ENCODE measurements around the gene CCNL2.
A peak's percentile ranks its signal among the peaks of the same experiment; 100 is the strongest.
"Not testable (repeated sequence)": the region's sequence is repeated elsewhere in the genome, so short reads cannot be mapped to it uniquely, and the experiment has no call there.

Gene CCNL2

DNA sequence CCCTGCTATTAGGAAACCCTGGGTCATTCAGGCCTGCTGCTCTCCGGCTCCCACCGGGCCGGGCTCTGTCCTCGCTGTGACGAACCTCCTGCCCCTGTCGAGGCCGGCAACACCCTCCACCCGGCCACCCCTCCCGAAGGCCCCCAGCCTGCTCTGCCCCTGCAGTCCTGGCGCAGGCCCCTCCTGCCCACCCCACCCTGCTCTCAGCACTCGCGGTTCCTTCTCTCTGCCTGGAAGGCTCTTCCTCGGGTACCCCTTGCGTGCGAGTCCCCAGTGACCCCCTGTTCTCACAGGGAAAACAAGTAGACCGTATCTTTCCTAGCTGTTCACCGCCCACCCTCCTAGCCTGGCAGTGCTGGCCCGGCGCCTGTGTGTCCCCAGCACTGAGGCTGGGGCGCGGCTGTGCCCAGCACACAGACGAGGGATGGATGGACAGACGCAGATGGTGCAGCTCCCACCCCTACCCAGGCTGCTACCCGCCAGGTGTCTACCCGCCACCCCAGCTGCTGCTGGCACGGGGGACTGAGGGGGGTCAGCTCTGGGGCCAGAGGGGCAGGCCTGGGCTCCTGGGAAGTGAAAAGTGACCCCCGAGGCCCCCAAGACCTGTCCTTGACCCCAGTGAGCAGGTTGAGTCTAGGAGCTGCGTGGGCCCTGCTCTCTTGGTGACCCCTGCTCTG is 33.3 kb upstream of the CCNL2 start:
- DNase-seq: peak; percentile 65

DNA sequence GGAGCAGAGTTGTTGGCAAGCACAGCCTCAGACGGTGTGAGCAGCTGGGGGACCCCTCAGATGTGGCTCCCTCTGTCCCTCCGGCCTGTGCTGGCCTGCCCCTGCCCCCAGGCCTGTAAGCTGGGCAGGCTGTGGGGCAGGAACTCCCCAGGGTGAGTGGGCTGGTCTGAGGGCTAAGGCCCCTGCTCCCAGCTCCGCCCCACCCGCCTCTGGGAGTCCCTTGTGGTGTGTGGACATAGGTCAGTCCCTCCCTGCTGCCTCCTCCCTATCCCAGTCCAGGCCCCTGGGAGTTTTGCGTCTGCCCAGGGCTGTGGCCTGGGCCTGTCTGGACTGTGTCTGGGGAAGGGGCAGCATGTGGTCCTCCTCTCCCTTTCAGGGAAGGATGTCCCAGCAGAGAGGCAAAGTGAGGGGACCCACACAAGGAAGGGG is 32.7 kb upstream of the CCNL2 start:
- DNase-seq: no peak

DNA sequence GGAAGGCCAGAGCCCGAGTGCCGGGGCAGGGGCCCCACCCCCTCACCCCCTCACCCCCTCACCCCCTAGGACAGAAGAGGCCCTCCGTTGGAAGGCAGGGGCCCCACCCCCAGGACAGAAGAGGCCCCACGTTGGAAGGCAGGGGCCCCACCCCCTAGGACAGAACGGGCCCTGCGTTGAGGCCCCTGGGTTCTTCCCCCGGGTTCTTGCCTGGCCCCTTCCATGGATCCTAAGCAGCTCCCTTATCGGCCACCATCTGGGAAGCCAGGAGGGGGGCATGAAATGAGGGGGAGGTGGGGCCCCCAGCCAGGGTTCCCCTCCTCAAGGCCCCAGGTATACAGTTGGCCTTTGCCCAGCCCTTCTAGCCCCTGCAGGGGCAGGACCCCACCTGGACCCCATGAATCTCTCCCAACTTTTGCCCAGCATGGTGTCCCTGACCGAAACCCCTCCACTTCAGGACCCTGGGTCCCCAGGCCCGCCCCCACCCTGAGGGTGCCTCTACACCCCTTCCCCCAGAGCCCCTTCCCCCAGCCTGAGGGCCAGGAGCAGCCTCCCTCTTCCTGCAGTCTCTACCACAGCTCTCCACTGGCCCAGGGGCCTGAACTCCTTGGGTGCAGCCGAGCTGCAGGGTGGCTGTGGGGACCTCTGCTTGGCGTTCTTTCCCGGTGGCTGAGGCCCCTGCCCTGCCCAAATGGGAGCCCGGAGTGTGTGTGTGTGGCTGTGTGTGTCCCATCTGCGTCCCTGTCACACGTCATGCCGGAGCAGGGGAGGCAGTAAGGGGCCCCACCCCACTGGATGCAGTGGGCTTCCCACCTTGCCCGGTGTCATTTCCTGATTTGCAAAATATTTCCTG is 32.1 kb upstream of the CCNL2 start:
- peak; percentile 44 for DNase-seq

DNA sequence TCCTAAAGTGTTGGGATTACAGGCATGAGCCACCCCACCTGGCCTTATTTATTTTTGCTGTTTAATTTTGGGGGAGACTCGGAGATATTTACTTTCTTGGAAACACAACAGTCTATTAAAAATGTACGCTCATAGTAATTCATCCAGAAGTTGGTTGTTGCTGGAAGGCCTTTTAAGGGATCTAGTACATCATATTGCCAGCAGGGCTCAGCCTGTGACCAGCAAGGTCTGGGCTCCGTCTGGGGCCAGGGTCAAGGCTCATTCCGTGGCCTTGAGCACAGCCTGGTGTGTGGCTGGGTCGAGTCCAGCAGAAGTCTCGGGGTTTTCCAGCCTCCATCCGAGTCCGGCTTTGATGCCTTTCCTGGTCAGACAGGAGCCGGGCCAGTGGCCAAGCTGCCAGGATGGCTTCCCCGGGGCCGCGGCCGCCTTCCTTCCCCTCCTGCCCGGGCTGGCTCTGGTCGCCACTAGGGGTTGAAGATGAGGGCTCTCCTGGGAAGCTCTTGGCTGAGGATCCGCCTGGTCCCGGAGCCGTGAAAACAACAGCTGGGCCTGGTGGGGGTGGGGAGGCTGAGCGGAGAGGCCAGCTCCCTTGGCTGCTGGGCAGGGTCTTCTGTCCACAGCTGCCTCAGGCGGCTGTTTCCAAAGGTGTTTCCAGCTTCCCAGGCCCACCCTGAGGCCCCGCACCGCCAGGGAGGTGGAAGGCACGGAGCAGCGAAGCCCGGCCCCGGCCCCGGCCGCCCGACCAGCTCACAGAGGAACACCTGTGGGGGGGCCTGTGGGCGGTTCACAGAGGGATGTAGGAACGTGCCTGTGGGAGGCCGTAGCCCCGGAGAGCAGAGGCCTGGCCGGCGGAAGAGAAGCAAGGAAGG is 31.2 kb upstream of the CCNL2 start:
- peak; percentile 82 for DNase-seq

DNA sequence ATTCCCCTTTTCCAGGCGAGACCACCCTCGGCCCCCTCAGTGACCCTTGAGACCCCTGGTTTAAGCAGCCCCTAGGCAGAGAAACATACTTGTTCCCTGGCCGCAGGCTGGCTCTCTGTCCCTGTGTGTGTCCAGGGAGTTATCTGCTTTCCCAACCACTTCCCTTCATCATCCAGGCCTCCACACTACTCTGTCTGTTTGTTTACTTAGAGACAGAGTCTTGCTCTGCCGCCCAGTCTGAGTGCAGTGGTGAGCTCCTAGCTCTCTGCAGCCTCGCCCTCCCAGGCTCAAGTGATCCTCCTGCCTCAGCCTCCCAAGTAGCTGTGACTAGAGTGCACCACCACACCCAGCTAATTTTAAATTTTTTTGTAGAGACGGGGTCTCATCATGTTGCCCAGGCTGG is 30.5 kb upstream of the CCNL2 start:
- DNase-seq: no peak

DNA sequence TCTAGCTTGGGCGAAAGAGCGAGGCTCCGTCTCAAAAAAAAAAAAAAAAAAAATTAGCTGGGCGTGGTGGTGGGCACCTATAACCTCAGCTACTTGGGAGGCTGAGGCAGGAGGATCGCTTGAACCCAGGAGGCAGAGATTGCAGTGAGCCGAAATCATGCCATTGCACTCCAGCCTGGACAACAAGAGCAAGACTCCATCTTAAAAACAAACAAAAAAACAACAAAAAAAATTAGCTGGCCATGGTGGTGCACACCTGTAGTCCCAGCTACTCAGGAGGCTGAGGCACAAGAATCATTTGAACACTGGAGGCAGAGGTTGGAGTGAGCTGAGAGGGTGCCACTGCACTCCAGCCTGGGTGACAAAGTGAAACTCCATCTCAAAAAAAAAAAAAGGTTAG is 29.8 kb upstream of the CCNL2 start:
- not testable (repeated sequence) for DNase-seq

DNA sequence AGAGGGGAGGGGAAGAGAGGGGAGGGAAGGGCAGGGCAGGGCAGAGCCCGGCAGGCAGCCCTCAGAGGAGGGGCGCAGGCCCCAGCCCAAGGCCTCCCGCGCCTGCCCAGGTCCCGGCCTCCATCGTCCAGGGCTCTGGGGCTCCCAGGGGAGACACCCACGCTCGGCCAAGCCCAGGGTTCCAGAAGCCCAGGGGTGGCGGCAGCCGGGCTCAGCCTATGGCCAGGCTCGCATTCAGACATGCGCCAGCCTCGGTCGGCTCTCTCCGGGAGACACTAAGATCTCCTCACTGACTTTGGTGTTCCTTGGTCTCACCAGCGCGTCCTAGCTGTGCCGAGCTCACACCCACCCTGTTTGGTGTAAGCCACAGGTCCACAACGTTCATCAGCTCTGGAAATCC is 29.0 kb upstream of the CCNL2 start:
- DNase-seq: no peak

DNA sequence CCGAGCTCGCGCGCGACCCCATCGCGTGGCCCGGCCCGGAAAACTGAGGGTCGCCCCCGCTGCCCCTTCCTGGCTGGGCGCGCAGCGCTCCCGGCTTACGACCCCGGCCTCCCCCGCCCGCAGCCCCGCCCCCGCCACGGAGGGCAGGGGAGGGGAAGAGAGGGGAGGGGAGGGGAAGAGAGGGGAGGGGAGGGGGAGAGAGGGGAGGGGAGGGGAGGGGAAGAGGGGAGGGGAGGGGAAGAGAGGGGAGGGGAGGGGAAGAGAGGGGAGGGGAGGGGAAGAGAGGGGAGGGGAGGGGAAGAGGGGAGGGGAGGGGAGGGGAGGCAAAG is 28.6 kb upstream of the CCNL2 start:
- DNase-seq: no peak

DNA sequence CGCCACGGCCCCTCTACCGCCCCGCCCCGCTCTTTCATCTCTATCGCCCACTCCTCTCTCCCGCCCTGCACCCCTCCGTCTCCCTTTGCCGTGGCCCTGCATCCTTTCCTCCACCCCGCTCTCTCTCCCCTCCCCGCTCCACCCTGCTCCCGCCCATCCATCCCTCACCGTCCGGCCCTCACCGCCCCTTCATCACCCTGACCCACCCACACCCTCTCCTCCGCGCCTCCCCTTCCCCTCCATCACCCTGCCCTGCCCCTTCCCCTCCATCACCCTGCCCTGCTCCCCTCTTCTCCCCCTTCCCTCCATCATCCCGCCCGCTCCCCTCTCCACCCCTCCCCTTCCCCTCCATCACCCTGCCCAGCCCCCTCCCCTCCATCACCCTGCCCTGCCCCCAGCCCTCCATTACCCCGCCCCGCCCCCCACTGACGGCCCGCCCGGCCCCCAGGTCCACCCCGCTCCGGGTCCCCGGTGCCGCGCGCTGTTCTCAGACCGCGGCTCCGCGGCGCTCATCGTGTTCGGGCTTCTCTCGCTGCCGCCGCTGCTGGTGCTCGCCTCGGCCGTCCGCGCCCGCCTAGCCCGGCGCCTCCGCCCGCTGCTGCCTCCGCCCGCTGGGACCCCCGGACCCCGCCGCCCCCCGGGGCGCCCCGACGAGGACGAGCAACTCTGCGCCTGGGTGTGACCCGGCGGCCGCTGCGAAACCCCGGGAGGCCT is 28.1 kb upstream of the CCNL2 start:
- peak; percentile 50 for DNase-seq

DNA sequence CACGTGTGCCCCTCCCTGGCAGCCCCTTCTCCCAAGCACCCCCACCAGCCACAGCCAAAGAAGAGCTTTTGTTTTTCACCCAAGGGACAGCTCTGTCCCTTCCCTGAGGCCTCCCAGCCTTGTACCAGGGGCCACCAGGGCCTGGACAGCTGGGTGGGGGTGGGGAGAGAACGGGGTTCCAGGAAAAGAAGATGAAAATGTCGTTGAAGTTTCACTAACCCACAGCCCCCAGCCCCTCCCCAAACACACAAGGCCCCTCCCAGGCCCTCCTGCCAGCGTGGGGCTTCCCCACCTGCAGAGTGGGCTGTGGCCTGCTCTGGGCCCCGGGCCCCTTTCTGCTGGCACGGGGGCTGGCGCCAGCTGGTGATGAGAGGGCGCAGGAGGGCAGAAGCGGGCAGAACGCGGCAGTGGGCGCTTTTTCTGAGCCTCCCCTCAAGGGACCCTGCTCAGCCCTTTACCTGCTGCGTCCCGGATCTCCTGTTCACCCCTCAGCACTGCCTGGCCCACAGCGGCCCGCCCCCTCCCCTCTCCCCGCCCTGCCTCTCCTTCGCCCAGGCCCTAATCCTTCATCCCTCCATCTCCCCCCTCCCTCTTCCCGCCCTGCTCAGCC is 27.5 kb upstream of the CCNL2 start:
- peak; percentile 62 for DNase-seq

DNA sequence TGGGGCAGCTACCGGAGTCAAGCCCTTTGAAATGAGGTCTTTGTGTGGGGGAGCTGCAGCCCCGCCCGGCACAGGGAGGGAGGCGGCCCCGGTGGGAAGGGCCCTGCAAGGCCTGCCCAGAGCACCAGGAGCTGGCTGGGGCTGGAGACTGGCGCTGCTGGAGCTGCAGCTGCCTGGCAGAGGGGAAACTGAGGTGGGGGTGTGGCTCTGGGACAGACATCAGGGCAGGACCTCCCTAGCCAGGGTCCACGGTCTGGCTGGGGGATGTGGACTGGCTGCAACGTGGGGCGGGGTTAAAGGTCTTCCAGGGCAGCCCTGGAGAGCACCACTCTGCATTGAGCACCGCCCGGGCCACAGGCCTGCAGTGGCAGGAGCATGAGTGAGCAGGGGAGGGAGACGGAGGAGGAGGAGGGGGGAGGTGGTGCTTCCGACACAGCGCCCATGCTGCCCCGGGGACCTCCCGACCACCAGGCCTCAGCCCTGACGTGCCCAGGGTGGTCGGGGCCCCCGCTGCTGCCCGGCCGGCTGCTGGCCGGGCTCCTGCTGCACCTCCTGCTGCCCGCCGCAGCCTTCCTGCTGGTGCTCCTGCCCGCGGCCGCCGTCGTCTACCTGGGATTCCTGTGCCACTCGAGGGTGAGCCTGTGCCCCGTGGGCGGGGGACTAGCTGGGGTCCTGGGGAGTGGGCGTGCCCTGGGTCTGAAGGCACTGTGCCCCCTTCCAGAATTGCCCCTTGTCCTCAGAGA is 26.8 kb upstream of the CCNL2 start:
- peak; percentile 31 for DNase-seq

DNA sequence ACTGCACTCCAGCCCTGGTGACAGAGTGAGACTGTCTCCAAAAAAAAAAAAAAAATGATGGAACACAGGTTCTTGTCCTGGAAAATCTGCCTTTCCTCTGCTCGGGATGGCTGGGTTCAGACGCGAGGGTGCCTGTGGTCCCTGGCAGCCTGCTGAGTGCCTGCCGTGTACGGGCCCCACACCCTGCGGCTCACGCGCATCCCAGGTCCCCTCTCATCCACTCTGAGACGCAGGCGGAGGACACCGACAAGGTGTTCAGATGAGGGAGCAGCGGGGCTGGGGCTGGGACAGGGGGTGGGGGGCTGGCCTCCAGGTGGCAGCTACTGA is 26.3 kb upstream of the CCNL2 start:
- DNase-seq: no peak

DNA sequence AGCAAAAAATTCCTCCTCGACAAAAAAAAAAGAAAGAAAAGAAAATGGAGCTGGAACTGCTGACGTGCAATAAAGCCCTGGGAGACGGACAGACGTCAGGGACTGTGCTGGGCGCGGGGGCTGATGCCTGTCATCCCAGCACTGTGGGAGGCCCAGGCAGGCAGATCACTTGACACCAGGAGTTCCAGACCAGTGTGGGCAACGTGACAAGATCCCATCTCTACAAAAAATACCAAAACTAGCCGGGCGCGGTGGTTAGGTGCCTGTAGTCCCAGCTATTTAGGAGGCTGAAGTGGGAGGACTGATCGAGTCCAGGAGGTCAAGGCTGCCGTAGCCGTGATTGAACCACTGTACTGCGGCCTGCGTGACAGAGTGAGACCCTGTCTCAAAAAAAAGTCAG is 25.6 kb upstream of the CCNL2 start:
- DNase-seq: no peak

DNA sequence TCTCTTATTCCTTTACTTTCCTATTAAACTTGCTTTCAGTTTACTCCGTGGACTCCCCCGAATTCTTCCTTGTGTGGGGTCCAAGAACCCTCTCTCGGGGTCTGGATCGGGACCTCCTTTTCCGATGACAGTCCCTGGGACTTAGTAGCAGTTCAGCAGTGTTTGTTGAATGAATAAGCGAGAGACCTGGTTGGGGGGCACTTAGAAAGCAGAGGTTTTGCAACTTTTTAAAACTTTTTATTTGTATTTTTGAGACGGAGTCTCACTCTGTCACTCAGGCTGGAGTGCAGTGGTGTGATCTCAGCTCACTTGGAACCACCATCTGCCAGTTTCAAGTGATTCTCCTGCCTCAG is 24.1 kb upstream of the CCNL2 start:
- DNase-seq: no peak

DNA sequence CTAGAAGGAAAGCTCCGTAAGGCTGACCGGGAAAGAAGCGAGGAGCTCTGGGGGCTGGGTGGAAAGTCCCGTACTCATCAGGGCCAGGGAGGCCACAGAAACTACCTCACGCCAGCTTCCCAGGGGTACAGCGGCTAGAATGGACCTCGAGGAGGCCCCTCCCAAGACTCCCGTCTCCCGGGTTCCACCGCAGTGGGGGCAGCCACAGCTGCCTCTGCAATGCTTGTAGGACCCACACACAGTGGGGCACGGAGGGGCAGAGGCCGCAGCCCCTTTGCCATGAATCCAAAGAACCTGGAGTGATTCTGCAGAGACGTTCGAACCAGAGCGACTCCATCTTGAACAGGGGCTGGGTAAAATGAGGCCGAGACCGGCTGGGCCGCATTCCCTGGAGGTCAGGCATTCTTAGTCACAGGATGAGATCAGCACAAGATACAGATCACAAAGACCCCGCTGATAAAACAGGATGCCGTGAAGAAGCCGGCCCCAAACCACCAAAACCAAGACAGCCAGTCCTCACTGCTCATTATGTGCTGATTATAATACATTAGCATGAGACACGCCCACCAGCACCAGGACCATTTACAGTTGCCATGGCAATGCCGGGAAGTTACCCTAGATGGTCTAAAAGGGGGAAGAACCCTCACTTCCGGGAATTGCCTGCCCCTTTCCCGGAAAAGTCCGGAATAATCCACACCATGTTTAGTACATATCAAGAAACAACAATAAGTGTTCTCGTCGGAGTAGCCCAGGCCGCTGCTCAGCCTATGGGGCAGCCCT is 23.5 kb upstream of the CCNL2 start:
- no peak for DNase-seq

DNA sequence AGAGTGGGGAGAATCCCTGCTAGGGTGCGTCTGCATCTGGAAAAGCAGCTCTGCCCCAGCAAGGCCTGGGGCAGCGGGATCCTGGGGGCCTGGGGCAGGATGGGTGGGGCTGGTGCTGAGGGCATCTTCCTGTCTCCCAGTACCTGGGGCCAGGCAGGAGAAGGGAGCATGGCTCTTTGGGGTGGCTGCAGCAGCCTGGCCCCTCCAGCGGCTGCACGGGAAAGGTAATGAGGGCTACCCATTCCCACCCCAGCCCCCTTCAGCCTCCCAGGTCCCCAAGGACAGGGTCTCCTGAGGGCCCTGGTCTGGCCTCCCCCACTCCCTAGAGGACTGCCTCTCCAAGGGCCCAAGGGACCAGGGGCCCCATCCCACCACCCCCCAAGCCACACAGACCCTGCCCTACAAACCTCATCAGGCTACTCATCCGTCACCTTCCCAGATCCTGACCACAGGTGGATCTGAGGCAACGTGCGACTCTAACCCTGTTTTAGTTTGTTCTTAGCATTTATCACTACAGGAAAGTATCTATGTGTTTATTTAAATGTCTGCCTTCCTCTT is 22.9 kb upstream of the CCNL2 start:
- no peak for DNase-seq

DNA sequence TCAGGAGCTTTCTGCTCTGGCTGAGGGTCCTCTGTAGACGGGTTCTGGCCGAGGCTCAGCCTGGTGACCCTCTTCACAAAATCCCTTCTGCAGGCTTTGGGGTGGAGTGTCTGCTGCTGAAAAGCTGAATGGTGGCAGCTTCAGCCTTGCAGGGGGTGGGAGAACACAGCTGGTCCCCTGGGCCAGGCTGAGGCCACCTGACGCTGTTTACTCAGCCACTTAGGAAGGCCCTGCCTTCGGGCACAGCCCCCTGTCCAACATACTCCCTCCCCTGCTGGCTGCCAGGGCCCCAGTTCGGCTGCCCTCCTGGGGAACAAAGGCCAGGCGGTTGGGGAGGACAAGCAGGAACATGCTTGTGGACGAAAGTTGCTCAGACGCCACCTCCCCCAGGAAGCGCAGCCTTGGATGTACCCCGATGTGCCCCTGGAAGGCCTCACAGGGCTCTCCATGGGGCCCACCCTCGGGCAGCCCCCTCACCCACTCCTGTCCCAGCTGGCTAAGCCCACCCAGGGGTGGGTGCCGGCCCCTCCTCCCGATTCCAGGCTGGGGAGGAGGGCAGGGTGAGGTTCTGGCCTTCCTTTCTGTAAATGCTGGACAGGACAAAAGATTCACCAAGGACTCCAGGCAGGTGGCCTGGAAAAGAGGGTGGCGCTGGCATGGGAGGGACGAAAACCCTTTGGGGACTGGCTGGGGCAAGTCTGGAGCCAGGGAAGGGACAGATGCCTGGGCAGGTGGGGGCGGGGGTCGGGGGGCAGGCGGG is 22.2 kb upstream of the CCNL2 start, which contains the start of gene ANKRD65:
TSS of gene ANKRD65 (minus strand) at position 130 of the 760 bp plus-strand sequence. CDS start 271 bp downstream, outside the sequence.
- DNase-seq: peak; percentile 60

DNA sequence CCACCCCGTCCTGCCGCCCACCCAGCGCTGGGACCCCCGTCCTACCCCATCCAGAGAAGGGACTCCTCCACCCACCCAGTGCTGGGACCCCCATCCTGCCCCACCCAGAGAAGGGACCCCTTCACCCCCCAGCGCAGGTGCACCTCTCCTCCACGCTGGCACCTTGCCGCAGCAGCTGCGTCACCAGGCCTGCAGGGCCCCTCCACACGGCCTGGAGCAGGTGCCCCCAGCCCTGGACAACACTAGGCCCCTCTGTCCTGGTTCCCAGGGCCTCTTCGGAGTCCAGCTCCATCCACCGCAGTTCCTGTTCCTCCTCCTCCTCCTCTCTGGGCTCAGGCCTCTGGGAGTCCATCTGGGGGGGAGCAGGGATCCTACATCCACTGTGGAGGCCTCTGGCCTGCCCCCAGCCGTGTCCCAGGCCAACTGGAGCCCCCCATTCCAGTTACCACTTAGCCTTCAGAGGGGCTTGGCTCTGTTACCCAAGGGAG is 21.6 kb upstream of the CCNL2 start:
- no peak for DNase-seq

DNA sequence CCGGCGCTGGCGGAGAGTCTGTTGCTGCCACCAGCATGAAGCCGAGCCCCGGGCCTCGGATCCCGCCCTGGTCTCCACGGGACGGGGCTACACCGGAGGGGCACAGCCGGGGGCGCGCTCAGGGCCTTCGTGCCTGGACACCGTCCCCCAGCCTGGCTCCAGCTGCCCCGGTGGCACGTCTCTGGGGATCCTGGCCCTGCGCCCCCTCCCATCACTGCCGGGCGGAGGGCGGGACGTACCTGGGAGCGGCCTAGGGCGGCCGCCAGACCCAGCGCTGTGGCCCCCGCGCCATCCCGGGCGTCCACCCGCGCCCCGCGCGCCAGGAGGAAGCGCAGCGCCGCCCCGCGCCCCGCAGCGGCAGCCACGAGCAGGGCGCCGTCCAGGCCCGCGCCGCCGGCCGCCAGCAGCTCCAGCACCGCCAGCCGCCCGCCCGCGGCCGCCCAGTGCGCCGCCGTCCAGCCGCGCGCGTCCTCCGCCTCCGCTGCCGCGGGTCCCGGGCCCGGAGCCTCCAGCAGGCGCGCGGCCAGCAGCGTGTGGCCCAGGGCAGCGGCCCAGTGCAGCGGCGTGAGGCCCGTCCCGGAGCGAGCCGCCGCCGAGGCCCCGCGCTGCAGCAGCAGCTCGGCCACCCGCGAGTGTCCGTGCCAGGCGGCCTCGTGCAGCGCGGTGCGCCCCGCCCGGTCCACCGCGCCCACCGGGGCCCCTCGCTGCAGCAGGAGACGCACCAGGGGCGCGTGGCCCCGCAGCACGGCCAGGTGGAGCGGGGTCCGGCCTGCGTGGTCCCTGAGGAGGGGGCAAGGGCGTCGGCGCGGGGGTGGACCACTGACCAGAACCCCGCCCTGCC is 20.9 kb upstream of the CCNL2 start:
- no peak for DNase-seq

Measured in NCI-H2171 (cell line).